ENCODE measurements around the gene ADRA2C.
"Not testable (repeated sequence)": the region's sequence is repeated elsewhere in the genome, so short reads cannot be mapped to it uniquely, and the experiment has no call there.

Gene ADRA2C

GRCh38 chr4:3800351-3800750 lies 34.2 kb downstream of the ADRA2C start:
- DNase-seq: no peak

DNA sequence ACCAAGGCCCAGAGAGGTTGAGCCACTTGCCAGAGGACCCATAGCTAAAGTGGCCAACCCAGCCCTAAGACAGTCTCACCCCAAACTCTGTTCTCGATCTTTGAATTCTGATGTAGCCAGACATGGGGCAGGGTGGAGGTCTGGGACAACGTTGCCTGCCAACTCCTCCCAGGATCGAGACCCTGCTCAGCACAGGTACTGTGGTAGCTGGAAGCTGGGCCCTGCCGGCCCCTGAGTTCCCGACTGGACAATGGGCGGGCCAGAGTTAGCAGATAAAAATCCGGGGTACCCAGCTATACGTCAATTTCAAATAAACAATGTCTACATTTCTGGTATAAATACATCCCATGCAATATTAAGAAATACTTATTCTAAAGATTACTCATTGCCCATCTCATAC lies 35.3 kb downstream of the ADRA2C start:
- no peak for DNase-seq

DNA sequence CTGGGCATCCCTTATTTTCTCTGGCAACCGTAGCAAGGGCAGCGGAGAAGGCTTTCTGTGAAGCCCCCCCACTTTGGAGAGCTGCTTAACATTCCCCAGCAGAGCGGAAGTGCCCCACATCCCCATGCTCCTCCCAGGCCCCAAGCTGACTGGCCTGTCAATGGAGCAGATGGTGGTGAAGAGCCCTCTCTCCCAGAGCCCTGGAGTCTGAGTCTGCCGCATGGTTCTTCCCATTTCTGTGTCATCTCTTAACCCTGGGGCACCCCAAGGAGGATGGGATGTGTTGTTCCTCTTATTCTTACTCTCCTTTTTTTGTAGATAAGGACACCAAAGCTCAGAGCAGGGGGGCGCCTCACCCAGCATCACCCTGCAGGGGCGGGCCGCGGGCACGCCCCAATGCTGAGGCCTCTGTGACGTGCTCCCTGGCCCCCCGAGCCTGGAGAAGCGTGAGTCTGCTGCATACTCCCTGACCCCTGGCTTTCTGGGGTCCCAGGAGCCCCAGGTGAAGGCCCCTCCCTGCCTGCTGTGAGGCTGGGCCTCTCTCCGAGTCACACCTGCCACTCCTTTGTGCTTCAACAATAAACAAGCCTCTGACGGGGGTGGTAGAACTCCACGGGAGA lies 35.9 kb downstream of the ADRA2C start:
- DNase-seq: no peak

- no peak for DNase-seq
Observed at GRCh38 chr4:3802571-3803474, 36.6 kb downstream of the ADRA2C start.

DNA sequence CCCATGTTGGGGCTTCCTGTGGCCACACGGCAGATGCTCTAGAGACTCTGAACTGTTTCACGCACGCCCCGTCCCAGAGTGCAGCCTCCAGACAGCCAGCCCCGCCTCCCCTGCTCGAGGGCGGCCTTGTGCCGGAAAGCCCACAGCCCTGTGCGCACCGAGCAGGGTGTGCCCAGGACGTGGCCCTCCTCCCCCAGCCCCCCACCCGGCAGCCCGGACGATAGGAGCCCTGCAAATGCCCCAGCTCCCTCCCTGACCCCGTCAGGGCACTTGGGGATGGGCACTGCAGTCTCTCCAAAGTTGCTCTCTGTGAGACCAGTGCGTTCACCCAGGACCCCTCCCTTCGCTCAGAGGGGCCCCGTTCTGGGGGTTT lies 37.3 kb downstream of the ADRA2C start:
- no peak for DNase-seq

GRCh38 chr4:3803946-3804345 lies 37.8 kb downstream of the ADRA2C start:
- DNase-seq: no peak

DNA sequence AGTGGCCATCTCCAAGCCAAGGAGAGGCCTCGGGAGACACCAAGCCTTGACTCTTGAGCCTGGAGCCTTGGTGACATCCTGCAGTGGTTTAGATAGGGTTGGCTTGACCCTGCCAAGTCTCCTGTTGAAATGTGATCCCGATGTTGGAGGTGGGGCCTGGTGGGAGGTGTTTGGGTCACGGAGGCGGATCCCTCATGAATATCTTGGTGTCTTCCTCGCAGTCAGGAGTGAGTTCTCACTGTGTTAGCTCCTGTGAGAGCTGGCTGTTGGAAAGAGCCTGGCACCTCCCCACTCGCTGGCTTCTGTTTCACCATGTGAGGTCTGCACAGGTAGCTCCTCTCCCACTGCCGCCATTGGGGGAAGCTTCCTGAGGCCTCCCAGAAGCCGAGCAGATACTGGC lies 38.8 kb downstream of the ADRA2C start:
- no peak for DNase-seq

GRCh38 chr4:3805731-3806130 lies 39.5 kb downstream of the ADRA2C start:
- DNase-seq: no peak

DNA sequence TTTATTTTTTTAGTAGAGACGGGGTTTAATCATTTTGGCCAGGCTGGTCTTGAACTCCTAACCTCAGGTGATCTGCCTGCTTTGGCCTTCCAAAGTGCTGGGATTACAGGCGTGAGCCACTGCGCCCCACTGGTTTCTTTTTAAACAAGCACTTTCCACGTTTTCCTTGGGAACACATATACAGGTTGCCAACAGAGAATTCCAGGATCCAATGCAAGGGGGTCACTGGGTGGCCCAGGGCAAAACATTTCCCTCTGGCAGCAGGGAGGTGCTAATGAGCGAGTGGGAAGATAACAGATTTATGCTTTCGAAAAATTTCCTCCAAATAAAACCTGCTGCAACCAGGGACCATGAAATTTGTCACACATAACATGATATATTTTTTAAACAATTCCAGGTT lies 41.1 kb downstream of the ADRA2C start:
- no peak for DNase-seq

- no peak for DNase-seq
Observed at GRCh38 chr4:3807822-3808496, 41.8 kb downstream of the ADRA2C start.

GRCh38 chr4:3808597-3808996 lies 42.4 kb downstream of the ADRA2C start:
- no peak for DNase-seq

DNA sequence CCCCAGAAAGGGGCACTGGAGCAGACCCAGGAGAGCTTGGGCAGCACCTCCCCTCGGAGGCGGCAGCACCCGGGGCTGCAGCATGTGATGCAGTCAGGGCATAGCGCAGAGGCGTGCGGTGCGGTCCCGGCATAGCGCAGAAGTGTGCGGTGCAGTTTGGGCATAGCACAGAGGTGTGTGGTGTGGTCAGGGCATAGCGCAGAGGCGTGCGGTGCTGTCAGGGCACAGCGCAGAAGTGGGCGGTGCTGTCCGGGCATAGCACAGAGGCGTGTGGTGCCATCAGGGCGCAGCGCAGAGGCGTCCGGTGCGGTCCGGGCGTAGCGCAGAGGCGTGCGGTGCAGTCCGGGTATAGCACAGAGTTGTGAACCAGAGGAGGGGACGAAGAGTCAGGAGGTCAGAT lies 42.8 kb downstream of the ADRA2C start:
- DNase-seq: no peak

GRCh38 chr4:3809451-3810110 lies 43.4 kb downstream of the ADRA2C start:
- DNase-seq: no peak

GRCh38 chr4:3810111-3810680 lies 44.0 kb downstream of the ADRA2C start:
- DNase-seq: no peak

GRCh38 chr4:3810796-3811485 lies 44.8 kb downstream of the ADRA2C start:
- DNase-seq: no peak

DNA sequence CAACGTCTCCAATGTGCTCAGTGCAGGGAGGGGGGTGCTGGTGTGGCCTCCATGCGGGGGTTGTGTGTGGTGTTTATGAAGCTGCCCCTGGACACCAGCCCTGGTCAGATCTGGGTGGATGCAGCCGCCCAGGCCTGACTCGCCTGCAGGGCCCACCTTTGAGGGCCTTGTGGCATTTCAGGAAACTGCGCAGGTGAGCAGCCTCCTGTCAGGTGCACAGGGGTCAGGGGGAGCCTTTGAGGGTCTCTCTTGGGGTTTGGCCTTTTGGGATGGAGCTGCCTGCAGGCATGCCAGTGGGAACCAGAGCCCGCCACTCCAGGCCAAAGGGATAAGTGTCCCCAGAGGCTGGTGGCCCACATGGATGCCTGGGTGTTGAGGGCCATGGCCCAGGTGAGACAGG lies 45.4 kb downstream of the ADRA2C start:
- DNase-seq: no peak

DNA sequence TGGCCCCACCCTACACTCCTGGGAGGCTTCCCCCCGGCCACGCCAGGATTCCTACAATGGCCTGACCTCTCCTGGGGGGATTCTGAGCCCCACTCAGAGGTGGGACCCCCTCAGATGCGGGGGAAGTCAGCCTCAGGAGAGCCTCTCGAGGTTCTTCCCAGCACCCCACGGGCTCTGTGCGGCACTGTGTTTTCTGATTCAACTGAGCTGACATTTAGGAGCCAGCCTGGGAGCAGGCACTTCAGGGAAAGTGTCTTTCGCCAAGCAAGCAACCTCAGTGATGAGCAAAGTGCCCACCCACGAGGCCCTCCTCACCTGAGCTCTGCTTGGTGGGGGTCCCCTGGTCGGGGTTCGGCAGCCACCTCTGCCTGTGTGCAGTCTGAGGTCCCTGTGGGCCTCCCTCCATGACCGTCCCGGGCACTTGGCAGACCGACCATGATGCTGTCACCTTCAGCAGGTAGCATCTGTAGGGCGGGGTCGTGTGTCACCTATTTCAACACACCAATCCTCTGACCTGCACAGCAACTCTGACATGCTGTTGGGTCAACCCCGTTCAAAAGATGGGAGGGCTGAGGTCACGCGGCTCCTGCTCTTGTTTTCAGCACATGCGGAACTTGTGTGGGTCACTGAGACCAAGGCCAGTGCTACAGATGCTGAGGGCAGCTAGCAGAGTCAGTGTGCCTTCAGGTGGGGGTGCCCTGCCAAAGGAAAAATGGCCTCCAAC lies 46.2 kb downstream of the ADRA2C start:
- DNase-seq: no peak

DNA sequence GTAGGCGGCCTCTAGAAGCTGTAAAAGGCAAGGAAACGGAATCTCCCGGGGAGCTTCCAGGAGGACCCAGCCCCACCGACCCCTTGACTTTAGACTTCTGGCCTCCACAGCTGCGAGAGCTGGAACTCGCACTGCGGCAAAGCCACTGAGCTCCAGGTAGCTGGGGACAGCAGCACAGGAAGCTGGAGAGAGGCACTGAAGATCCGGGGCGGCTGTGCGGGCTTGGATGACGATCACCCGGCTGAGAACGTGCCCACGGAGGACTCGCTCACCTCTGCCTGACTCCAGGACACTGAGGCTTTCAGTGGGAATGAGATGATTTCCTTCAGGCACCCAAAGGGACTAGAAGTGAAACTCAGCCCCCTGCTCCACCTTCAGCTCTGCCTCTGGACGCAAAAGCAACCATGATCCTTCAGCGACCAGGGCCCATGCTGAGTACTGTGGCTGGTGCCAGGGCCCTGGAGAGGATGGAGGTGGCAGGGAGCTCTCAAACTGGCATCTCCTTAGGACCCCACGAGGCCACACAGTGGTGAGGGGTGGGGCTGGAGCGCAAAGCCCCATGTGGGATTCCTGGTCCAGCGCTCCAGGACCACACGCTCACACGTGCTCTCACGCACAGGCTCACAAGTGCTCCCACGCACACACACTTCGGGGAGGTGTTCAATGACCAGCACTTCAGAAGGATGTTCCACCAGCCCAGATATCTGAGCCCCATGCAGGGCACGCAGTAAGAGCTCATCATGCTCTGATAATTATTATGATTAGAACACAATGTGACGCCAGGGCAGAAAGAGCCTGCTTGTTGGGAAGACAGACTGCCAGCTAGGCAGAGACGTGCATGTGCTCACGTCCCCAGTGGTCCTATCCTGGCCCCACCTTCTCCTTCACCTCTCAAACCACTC lies 47.2 kb downstream of the ADRA2C start:
- no peak for DNase-seq

GRCh38 chr4:3814053-3814570 lies 47.9 kb downstream of the ADRA2C start:
- DNase-seq: no peak

GRCh38 chr4:3814838-3815237 lies 48.7 kb downstream of the ADRA2C start:
- not testable (repeated sequence) for DNase-seq

Data from activated CD4-positive, alpha-beta T cell treated with anti-CD3 and anti-CD28 coated beads for 1 hour (primary cell).